Suprapubic skin (tissue), 4 donors: ENCODE measurements around the gene SERPINB6. TPM values are rescaled to one million over a fixed set of nuclear protein-coding genes. Genes with fewer than 3 reads are reported as not detected.

ENCODE experiments used
- DNase-seq, 2 donors: peaks; one replicate each; pipeline ENCODE4 v3.0.0-alpha.2; 2019; ENCODE audit warnings: low spot score in 2 of 2
- H3K27ac ChIP-seq: fragments of 200-600 bp; sonication (generic); one replicate; pipeline ENCODE4 v1.5.1; 2019
- H3K27me3 ChIP-seq: fragments of 200-600 bp; sonication (generic); one replicate; pipeline ENCODE4 v1.5.1; 2019
- H3K36me3 ChIP-seq: fragments of 200-600 bp; sonication (generic); one replicate; pipeline ENCODE4 v1.5.1; 2019
- H3K4me1 ChIP-seq: fragments of 200-600 bp; sonication (generic); one replicate; pipeline ENCODE4 v1.5.1; 2019
- H3K4me3 ChIP-seq: fragments of 200-600 bp; sonication (generic); one replicate; pipeline ENCODE4 v1.5.1; 2019; ENCODE audit warnings: mild to moderate bottlenecking
- H3K9me3 ChIP-seq: fragments of 200-600 bp; sonication (generic); one replicate; pipeline ENCODE4 v1.5.1; 2019
- CTCF ChIP-seq, 2 donors: fragments of 200-600 bp in 1 of 2; fragments of 450-650 bp in 1 of 2; sonication (generic) in 1 of 2; IDR thresholded peaks; one replicate each; pipeline ENCODE4 v1.5.1; 2016 to 2019; ENCODE audit warnings: antibody characterized with exemption in 2 of 2, mild to moderate bottlenecking in 1 of 2, moderate library complexity in 1 of 2
- EP300 ChIP-seq: sonication (generic); formaldehyde crosslinking; IDR thresholded peaks from one replicate; pipeline ENCODE4 v1.6.1; 2017; ENCODE audit warnings: antibody characterized with exemption
- POLR2A ChIP-seq, 2 donors: fragments of 450-650 bp; IDR thresholded peaks; one replicate each; pipeline ENCODE4 v1.6.1; 2017; ENCODE audit warnings: antibody characterized with exemption in 2 of 2, mild to moderate bottlenecking in 2 of 2, moderate library complexity in 2 of 2
- POLR2AphosphoS5 ChIP-seq, 3 donors: sonication (generic); formaldehyde crosslinking; IDR thresholded peaks; one replicate each; pipeline ENCODE4 v1.6.1; 2017; ENCODE audit warnings: antibody characterized with exemption in 3 of 3
- WGBS: methylation state at CpG from one replicate; pipeline ENCODE4 v1.1.5; 2018; 5-methylcytosine and 5-hydroxymethylcytosine counted together
- total RNA-seq, 4 donors: library from RNA; depleted of rRNA; stranded (reverse); fragments of >200 nt; gene quantifications; one replicate each; pipeline ENCODE4 v1.1.0, GENCODE V29; 2016

Gene SERPINB6
- total RNA-seq, 4 donors from 2014 or later: 26.8 to 53.4 (median 36.8) TPM

GRCh38 chr6:2948228-2949025, 22.9 kb downstream of the SERPINB6 start:
- Histone ChIP-seq H3K4me1 (peaks cover 13% of the 10 kb centered on the region), H3K27me3 (no peaks in the 10 kb centered on the region), H3K27ac (no peak overlapping the region), H3K9me3 (no peaks in the 10 kb centered on the region), H3K36me3 (peaks cover 18% of the 10 kb centered on the region), H3K4me3 (no peak overlapping the region)
- no peak for TF ChIP-seq POLR2AphosphoS5 (IDR thresholded peaks at IDR 0.05)
- peak in 1 of 2 donors; percentile 53 for DNase-seq
- WGBS: 93% methylated on average over 30 of the region's 30 CpGs

- H3K36me3 ChIP-seq: peaks cover 18% of the 10 kb centered on the region
Observed at GRCh38 chr6:2947445-2947844, 23.9 kb downstream of the SERPINB6 start.

GRCh38 chr6:2945153-2945452, 26.3 kb downstream of the SERPINB6 start:
- Histone ChIP-seq H3K27ac (no peak overlapping the region), H3K9me3 (no peaks in the 10 kb centered on the region), H3K36me3 (peaks cover 18% of the 10 kb centered on the region), H3K4me1 (no peaks in the 10 kb centered on the region), H3K4me3 (no peak overlapping the region), H3K27me3 (no peaks in the 10 kb centered on the region)
- TF ChIP-seq EP300 (no peak), CTCF (IDR thresholded peaks at IDR 0.05) (no peak), POLR2AphosphoS5 (IDR thresholded peaks at IDR 0.05) (no peak), POLR2A (IDR thresholded peaks at IDR 0.05) (no peak)
- WGBS: 86% methylated on average over 8 of the region's 8 CpGs
- peak in 1 of 2 donors; percentile 55 for DNase-seq

More at GRCh38 chr6:2947445-2947844, 23.9 kb downstream of the SERPINB6 start:
- WGBS: 89% methylated on average over 5 of the region's 7 CpGs
- H3K4me3 ChIP-seq: no peak overlapping the region
- H3K4me1 ChIP-seq: peaks cover 7% of the 10 kb centered on the region
- TF ChIP-seq CTCF (IDR thresholded peaks at IDR 0.05): no peak
- no peak for TF ChIP-seq POLR2AphosphoS5 (IDR thresholded peaks at IDR 0.05)
- TF ChIP-seq EP300: no peak
- TF ChIP-seq POLR2A (IDR thresholded peaks at IDR 0.05): no peak
- H3K27me3 ChIP-seq: no peaks in the 10 kb centered on the region
- no peak overlapping the region for H3K27ac ChIP-seq
- no peaks in the 10 kb centered on the region for H3K9me3 ChIP-seq
- DNase-seq: no peak

GRCh38 chr6:2944405-2945152, 26.8 kb downstream of the SERPINB6 start:
- H3K4me1 ChIP-seq: no peaks in the 10 kb centered on the region
- 83% methylated on average over 7 of the region's 7 CpGs for WGBS
- no peak for DNase-seq
- H3K36me3 ChIP-seq: peaks cover 18% of the 10 kb centered on the region
- H3K27ac ChIP-seq: no peak overlapping the region
- TF ChIP-seq CTCF (IDR thresholded peaks at IDR 0.05) (no peak), POLR2A (IDR thresholded peaks at IDR 0.05) (no peak), POLR2AphosphoS5 (IDR thresholded peaks at IDR 0.05) (no peak), EP300 (no peak)
- H3K9me3 ChIP-seq: no peaks in the 10 kb centered on the region
- H3K27me3 ChIP-seq: no peaks in the 10 kb centered on the region
- no peak overlapping the region for H3K4me3 ChIP-seq

GRCh38 chr6:2943564-2943955, 27.8 kb downstream of the SERPINB6 start:
- Histone ChIP-seq H3K36me3 (peaks cover 14% of the 10 kb centered on the region), H3K4me1 (no peaks in the 10 kb centered on the region), H3K27me3 (no peaks in the 10 kb centered on the region), H3K27ac (no peak overlapping the region), H3K4me3 (no peak overlapping the region), H3K9me3 (no peaks in the 10 kb centered on the region)
- TF ChIP-seq CTCF (IDR thresholded peaks at IDR 0.05) (no peak), EP300 (no peak), POLR2A (IDR thresholded peaks at IDR 0.05) (no peak), POLR2AphosphoS5 (IDR thresholded peaks at IDR 0.05) (no peak)
- 91% methylated on average over 5 of the region's 5 CpGs for WGBS
- DNase-seq: peak in 1 of 2 donors; percentile 38
